SU-DHL-6 (cell line): ENCODE data around the gene PIK3R6.

Experiments used
- CTCF ChIP-seq: fragments of 200-600 bp; sonication (generic); IDR thresholded peaks from one replicate; pipeline ENCODE4 v1.5.1; 2017; ENCODE audit warnings: antibody characterized with exemption, mild to moderate bottlenecking, low read length, moderate library complexity; ENCODE audit not compliant: insufficient read depth, poor library complexity, severe bottlenecking
- EZH2phosphoT487 ChIP-seq: fragments of 200-600 bp; sonication (generic), shearing (Covaris generic); conservative IDR thresholded peaks from 2 replicates; pipeline ENCODE4 v1.6.1; 2018; ENCODE audit warnings: mild to moderate bottlenecking, antibody characterized with exemption, low read length, moderate library complexity, mixed read lengths

DNA sequence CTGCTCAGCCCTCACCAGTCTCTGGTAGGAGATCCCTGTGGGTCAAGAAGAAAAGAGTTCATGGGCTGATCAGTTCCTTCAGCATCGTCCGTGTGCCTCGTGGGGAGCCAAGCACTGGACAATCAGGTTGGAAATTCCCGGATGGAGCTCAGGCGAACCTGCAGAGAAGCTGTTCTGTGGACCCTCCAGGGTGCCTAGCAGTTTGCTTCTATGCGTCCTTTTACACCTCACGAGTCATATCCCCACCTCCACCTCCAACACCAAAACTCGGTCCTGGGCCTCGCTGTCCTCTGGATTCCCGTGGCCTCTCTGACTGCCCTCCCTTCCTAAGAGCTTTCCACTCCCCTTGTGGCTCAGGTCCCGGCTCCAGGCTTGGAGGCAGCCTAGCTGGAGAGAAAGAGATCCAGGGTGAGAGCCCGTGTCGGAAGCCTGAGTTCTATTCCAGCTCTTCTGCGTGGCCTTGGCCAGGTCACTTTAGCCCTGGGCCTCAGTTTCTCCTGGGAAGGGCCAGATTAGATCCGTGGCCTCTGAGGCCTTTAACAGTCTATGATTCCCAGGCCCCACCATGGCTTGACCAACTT is 26.2 kb upstream of the PIK3R6 start:
- TF ChIP-seq CTCF (no peak), EZH2phosphoT487 (no peak)
